ENCODE results near the gene IFI44.
A peak's percentile ranks its signal among the peaks of the same experiment; 100 is the strongest.

Gene IFI44

DNA sequence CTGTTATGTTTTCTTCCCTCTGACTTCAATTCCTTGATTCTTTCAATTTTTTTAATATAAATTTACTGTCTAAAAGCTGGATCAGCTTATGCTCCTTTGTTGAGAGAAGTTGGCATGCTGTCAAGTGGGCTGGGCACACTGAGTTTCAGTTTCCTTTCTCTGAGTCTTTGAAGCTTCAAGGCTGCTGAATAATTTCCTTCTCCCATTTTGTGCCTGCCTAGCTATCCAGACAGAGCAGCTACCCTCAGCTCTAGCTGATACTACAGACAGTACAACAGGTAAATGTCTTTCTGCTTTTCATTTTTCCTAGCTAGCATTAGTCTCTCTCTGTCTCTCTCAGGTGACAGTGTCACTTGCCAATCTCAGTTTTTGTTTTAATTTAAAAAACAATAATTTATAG, at the start of gene IFI44:
TSS of gene IFI44 (plus strand) at position 204 of the 400 bp plus-strand sequence. CDS start 365 bp downstream, outside the sequence.
- in situ Hi-C loops (cut with MboI; ENCODE audit: low pct_unique_long_range_greater_than_20kb, low sequenced_read_pairs, unreplicated experiment), result no loop called here
- DNase-seq (ENCODE audit: low spot score), result peak; percentile 35
- no peak for TF ChIP-seq CTCF (IDR thresholded peaks at IDR 0.05; ENCODE audit: extremely low read depth, insufficient read depth, missing control alignments)

- no peak for DNase-seq (ENCODE audit: low spot score)
- in situ Hi-C loops (cut with MboI; ENCODE audit: low pct_unique_long_range_greater_than_20kb, low sequenced_read_pairs, unreplicated experiment), result loop anchor here (10.0 kb wide), 1 partner anchor 476 kb away; no protein-coding TSS in a partner anchor
- no peak for TF ChIP-seq CTCF (IDR thresholded peaks at IDR 0.05; ENCODE audit: extremely low read depth, insufficient read depth, missing control alignments)
Measured at GRCh38 chr1:78601068-78601467, 48.6 kb upstream of the IFI44 start.

GRCh38 chr1:78603206-78603605, 46.4 kb upstream of the IFI44 start:
- in situ Hi-C loops (cut with MboI; ENCODE audit: low pct_unique_long_range_greater_than_20kb, low sequenced_read_pairs, unreplicated experiment), result loop anchor here (10.0 kb wide), 1 partner anchor 478 kb away; no protein-coding TSS in a partner anchor
- no peak for DNase-seq (ENCODE audit: low spot score)
- no peak for TF ChIP-seq CTCF (IDR thresholded peaks at IDR 0.05; ENCODE audit: extremely low read depth, insufficient read depth, missing control alignments)

DNA sequence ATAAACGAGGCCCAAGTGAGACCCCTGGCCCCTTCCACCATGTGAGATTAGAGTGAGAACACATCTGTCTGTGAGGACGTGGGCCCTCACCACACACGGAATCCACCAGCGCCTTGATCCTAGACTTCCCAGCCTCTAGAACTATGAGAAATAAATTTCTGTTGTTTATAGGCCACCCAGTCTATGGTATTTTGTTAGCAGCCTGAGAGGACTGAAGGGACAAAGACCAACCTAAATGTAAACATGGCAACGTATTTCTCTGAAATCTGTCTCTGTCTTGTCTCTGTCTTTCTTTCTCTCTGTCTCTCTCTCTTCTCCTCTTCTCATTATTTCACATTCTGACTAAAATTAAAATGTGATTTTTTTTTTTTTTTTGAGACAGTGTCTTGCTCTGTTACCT, 45.0 kb upstream of the IFI44 start:
- no peak for TF ChIP-seq CTCF (IDR thresholded peaks at IDR 0.05; ENCODE audit: extremely low read depth, insufficient read depth, missing control alignments)
- in situ Hi-C loops (cut with MboI; ENCODE audit: low pct_unique_long_range_greater_than_20kb, low sequenced_read_pairs, unreplicated experiment), result loop anchor here (10.0 kb wide), 1 partner anchor 480 kb away; no protein-coding TSS in a partner anchor
- no peak for DNase-seq (ENCODE audit: low spot score)

GRCh38 chr1:78606274-78606673, 43.4 kb upstream of the IFI44 start:
- DNase-seq (ENCODE audit: low spot score), result no peak
- in situ Hi-C loops (cut with MboI; ENCODE audit: low pct_unique_long_range_greater_than_20kb, low sequenced_read_pairs, unreplicated experiment), result loop anchor here (10.0 kb wide), 1 partner anchor 481 kb away; no protein-coding TSS in a partner anchor
- no peak for TF ChIP-seq CTCF (IDR thresholded peaks at IDR 0.05; ENCODE audit: extremely low read depth, insufficient read depth, missing control alignments)

- peak; percentile 40 for TF ChIP-seq CTCF (IDR thresholded peaks at IDR 0.05; ENCODE audit: extremely low read depth, insufficient read depth, missing control alignments)
- DNase-seq (ENCODE audit: low spot score), result peak; percentile 3
- in situ Hi-C loops (cut with MboI; ENCODE audit: low pct_unique_long_range_greater_than_20kb, low sequenced_read_pairs, unreplicated experiment), result loop anchor here (10.0 kb wide), 1 partner anchor 483 kb away; no protein-coding TSS in a partner anchor
Measured at GRCh38 chr1:78607334-78607927, 42.2 kb upstream of the IFI44 start.

All from GM13977 (cell line).